Mucosa of descending colon (tissue), 3 donors: ENCODE results near the gene CLNK. TPM values are rescaled to one million over a fixed set of nuclear protein-coding genes. Genes with fewer than 3 reads are reported as not detected.

Source experiments
- ATAC-seq: fragments of 200-7000 bp; cut with Tn5 transposase; one replicate; pipeline ENCODE4 v1.9.1; 2020; ENCODE audit warnings: mild to moderate bottlenecking, moderate library complexity
- DNase-seq, 3 donors: peaks; one replicate each; pipeline ENCODE4 v3.0.0-alpha.2; 2020
- H3K36me3 ChIP-seq: fragments of 200-600 bp; one replicate; pipeline ENCODE4 v1.8.0; 2021; ENCODE audit warnings: low read depth, mild to moderate bottlenecking
- H3K4me1 ChIP-seq: fragments of 200-600 bp; one replicate; pipeline ENCODE4 v1.8.0; 2021; ENCODE audit warnings: low read depth, mild to moderate bottlenecking
- H3K4me3 ChIP-seq: fragments of 200-600 bp; one replicate; pipeline ENCODE4 v1.8.0; 2021; ENCODE audit warnings: mild to moderate bottlenecking
- H3K9me3 ChIP-seq: fragments of 200-600 bp; one replicate; pipeline ENCODE4 v1.8.0; 2021; ENCODE audit warnings: mild to moderate bottlenecking
- intact Hi-C, 2 donors: fragments of 100-400 bp; cut with DNase I in 1 of 2; cut with micrococcal nuclease in 1 of 2; formaldehyde crosslinking; loops; one replicate each; pipeline versions ENCODE4 v1.11.0 to v1.11.1; 2022; cut with DNase I, micrococcal nuclease
- total RNA-seq, 3 donors: library from RNA; stranded (reverse); fragmentation: NEBNext Ultra II Directional in 2 of 3; extraction: Animal tissue kit (Norgen Biotek cat#: 25700) in 2 of 3; gene quantifications; one replicate each; pipeline versions ENCODE4 v1.2.1 to v1.2.4, GENCODE V29; 2021 to 2023
- TF ChIP-seq, protein P1 (sequence below): fragments of 200-600 bp; IDR thresholded peaks from one replicate; pipeline ENCODE4 v1.8.0; 2022; ENCODE audit warnings: antibody characterized with exemption, mild to moderate bottlenecking
- donor health status: DM: no; HTN: no; CAD: no; lungs with moderate emphysema.
- donor health status: DM: no; HTN: no; CAD: no.
- donor health status: DM: no; HTN: yes; CAD: no.

Gene CLNK
- total RNA-seq, 3 donors from 2014 or later, result 0.27 to 0.60 TPM; not detected in 1

DNA sequence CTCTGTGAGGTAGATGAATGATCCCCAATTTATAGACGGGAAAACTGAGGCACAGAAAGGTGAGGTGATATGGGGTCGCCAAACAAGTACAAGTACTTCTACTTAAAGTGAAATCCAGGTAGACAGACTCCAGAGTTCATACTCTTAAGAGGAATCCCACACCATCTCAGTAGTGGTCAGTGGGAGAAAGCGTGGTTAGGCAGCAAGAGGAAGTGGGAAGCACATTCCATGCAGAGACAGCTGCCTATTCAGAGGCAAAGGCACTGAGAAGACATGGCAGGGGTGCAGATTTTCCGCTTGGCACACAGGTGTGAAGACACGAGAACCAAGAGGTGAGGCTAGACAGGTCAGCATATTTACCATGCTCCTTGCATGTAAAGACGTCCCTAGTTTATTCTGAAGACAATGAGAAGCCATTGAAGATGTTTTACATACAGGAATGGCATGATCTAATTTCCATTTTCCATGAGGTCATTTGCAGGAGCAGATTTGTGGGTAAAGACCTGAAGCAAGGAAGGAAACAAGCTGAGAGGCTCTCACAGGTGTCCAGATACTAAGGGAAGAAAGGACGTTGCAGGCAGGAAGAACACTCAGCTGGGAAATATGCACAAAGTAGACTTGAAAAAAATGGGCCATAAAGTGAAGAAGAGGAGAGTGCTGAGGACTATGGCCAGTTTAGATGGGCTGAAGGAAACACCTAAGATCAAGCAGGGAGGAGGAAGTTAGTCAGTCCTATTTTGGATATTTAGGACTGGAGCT, 17.3 kb upstream of the CLNK start:
- H3K4me1 ChIP-seq, result peaks cover 8% of the 10 kb centered on the region
- DNase-seq, result no peak
- no peak overlapping the region for H3K4me3 ChIP-seq
- no peak for ATAC-seq
- H3K9me3 ChIP-seq, result no peaks in the 10 kb centered on the region
- H3K36me3 ChIP-seq, result no peaks in the 10 kb centered on the region
- intact Hi-C loops, result no loop called here
- TF ChIP-seq, protein P1, sequence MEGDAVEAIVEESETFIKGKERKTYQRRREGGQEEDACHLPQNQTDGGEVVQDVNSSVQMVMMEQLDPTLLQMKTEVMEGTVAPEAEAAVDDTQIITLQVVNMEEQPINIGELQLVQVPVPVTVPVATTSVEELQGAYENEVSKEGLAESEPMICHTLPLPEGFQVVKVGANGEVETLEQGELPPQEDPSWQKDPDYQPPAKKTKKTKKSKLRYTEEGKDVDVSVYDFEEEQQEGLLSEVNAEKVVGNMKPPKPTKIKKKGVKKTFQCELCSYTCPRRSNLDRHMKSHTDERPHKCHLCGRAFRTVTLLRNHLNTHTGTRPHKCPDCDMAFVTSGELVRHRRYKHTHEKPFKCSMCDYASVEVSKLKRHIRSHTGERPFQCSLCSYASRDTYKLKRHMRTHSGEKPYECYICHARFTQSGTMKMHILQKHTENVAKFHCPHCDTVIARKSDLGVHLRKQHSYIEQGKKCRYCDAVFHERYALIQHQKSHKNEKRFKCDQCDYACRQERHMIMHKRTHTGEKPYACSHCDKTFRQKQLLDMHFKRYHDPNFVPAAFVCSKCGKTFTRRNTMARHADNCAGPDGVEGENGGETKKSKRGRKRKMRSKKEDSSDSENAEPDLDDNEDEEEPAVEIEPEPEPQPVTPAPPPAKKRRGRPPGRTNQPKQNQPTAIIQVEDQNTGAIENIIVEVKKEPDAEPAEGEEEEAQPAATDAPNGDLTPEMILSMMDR, result no peak

DNA sequence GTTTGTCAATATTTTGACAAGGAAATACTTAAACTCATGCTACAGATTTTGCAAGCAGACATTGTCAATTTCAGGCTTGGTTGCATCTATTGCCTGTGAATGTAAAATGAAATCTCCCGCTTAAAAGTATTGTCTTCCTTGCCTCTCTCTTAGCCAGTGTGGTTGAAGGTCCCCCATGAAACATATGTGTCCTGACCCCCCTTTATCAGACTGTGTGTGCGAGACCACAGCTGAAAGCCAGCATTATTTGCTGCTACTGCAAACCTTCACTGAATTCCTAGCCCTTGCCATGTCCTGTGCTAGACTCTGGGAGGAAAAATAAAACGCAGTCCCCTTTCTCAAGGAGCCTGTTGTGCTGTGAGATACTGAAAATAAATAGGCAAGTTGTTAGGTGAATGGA, 16.6 kb upstream of the CLNK start:
- Histone ChIP-seq H3K4me1 (peaks cover 11% of the 10 kb centered on the region), H3K36me3 (no peaks in the 10 kb centered on the region), H3K4me3 (no peak overlapping the region), H3K9me3 (no peaks in the 10 kb centered on the region)
- intact Hi-C loops, result no loop called here
- DNase-seq, result no peak
- ATAC-seq, result no peak
- TF ChIP-seq, protein P1, result no peak

DNA sequence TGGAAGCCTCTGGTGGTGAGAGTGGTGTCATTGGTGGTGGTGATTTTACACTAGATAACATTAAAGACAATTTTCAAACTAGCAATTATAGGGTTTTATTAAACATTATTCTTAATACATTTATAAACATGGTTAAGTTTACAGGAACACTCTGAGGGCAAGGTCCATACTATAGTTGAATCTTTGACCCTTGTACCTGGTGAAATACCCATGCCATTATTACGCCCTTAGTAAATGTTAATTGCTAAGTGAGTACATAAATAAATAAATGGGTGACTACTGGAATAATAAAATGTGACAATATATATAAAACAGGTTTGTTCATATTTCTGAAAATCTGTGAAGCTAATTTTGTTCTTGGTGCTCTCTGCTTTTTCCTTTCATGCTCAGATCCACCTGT, 13.6 kb upstream of the CLNK start:
- TF ChIP-seq, protein P1, result no peak
- ATAC-seq, result peak; percentile 32
- no peak overlapping the region for H3K4me3 ChIP-seq
- H3K4me1 ChIP-seq, result peaks cover 11% of the 10 kb centered on the region
- intact Hi-C loops, result no loop called here
- no peaks in the 10 kb centered on the region for H3K36me3 ChIP-seq
- H3K9me3 ChIP-seq, result no peaks in the 10 kb centered on the region
- no peak for DNase-seq

DNA sequence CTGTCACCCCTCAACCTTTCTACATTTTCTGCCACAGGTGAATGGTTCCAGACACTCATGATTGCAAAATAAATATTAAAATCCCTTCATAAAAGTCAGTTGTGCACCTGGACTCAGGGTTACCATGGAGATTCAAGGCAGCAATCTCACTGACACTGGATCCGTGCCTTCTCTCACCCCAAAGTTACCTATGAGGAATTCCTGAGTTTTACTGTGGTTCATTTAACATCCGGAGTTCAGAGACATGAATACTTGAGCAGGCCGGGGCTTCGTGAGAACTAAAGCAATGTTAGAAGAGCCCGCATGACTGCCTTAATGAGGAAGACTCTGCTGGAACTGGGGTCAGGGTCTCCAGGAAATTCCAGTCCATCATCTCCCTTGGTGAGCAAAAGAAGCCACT, 12.5 kb upstream of the CLNK start:
- ATAC-seq (no peak), DNase-seq (no peak)
- peaks cover 11% of the 10 kb centered on the region for H3K4me1 ChIP-seq
- no peak overlapping the region for H3K4me3 ChIP-seq
- no peaks in the 10 kb centered on the region for H3K36me3 ChIP-seq
- intact Hi-C loops, result no loop called here
- H3K9me3 ChIP-seq, result no peaks in the 10 kb centered on the region
- TF ChIP-seq, protein P1, result no peak

DNA sequence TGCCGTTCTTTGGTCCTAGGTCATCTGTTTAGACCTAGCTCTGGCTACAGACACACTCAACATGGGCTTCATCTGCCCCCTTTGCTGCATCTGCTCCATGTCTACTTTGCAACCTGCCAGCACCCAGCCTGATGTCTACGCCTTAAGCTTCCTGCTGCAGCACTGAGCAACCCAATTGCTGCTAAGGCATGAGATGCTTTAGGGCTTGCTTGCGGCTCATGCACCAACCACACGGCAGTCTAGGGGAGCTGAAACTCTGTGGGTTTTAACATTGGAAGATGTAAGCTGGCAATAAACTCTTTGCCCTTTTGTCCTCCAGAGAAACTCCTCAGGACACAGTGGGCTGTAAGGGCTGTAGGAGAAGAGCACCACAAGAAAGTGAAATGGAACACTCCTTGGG, 11.7 kb upstream of the CLNK start:
- Histone ChIP-seq H3K9me3 (no peaks in the 10 kb centered on the region), H3K4me1 (peaks cover 11% of the 10 kb centered on the region), H3K36me3 (no peaks in the 10 kb centered on the region), H3K4me3 (no peak overlapping the region)
- TF ChIP-seq, protein P1, result no peak
- intact Hi-C loops, result no loop called here
- DNase-seq (no peak), ATAC-seq (no peak)

DNA sequence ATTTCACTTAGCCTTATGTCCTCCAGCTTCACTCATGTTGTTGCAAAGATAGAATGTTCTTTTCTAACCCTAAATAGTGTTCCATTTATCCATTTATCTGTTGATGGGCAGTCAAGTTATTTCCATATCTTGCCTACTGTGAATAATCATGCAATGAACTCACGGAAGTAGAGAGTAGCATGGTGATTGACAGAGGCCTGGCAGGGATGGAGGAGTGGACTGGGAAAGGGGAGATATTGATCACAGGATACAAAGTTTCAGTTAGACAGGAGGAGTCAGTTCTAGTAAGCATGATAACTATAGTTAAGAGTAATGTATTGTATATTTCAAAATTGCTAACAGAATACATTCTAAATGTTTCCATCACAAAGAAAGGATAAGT, 10.3 kb upstream of the CLNK start:
- Histone ChIP-seq H3K4me1 (peaks cover 8% of the 10 kb centered on the region), H3K9me3 (no peaks in the 10 kb centered on the region), H3K36me3 (no peaks in the 10 kb centered on the region), H3K4me3 (no peak overlapping the region)
- intact Hi-C loops, result no loop called here
- TF ChIP-seq, protein P1, result no peak
- DNase-seq, result no peak
- peak; percentile 39 for ATAC-seq
